Hematopoietic multipotent progenitor cell treated with erythropoietin and hydrocortisone succinate and interleukin-3 and kit ligand, for 8 days (in vitro differentiated cells): ENCODE results near the gene ALAS1.

ENCODE experiments used
- DNase-seq: peaks from one replicate; pipeline ENCODE4 v3.0.0-alpha.2; 2015

Gene ALAS1

DNA sequence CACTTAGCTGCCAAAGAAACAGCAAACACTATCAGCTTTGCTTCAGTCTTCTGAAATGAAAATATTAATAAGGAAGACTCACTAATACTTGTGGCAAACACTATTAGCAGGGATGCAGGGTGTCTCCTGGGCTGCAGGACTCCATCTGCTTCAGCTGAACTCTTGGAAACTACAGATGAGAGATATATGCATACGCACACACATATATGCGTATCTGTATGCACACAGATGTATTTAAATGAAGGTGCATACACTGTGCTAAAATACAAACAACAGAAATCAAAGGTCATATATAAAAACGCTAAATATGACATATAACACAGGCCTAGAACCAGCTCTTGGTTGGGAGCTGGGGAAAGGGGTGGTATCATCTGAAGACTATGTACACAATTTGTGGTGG lies 58.2 kb downstream of the ALAS1 start:
- no peak for DNase-seq

DNA sequence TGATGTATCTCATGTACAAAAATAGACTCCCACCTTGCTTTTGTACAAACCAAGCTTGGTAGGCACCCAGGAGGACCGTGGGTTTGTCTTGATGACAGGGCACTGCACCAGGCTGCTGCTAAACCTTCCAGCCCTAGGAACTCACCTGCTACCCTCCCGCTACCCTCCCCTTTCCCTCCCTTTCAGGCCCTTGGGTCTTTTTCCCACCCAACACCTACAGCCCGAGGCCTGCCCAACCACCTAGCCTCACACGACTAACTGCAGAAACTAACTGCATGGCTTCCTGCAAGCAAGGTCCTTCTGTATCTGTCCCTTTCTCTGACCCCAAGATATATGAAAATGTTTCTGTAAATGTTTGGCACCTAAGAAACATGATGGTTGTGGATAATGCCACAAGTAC lies 58.7 kb downstream of the ALAS1 start:
- no peak for DNase-seq

DNA sequence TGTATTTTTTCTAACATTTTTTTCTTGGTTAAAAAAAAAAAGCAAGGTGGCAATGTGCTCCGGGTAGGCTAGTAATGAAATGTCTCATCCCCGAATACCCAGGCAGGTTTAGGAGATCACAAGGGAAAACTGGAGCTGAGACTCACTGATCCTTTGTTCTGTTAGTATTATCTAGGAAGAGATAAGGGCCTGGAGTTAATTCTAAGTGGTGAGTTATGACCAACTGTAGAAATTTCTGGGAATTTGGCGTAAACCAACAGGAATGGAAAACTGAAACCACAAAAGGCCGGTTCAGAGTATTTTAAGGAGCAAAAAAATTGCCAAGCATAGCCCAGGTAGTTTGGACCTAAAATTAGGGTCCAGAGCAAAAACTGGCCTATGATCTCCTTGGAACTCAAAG lies 60.0 kb downstream of the ALAS1 start:
- DNase-seq: no peak

DNA sequence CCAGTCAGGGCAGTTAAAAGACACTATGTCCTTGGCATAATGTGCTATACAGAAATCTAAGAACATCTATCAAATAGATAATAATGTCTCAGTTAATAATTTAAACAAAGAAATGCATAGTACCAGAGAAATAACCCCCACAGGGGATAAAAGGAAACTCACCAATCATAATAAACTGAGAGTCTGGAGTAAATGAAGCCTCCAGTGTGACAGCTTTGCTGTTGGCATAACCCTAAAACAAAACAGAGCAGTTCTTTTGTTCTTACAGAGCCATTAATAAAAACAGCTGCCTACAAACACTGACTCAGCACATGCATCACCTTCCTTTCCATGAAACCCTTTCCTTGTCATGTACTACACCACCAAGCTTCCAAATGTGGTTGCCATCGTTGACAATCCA lies 61.1 kb downstream of the ALAS1 start:
- no peak for DNase-seq

DNA sequence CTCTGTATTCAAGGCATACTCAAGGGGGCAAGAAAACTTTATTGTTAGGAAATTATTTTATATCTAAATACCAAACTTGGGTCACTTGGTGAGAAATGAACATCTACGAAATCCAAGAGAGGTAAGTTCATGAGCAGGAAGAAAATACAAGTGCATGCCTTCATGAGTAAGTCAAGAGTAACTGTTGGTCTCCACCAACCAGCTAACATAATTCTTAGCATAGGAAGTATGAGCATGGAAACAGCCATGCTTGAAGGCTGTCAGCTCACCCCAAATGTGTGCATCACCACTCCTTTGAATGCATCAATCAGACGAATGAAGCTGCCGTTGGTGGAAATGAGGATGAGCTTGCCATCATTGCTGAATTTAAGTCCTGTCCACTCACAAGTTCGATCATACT lies 61.5 kb downstream of the ALAS1 start:
- DNase-seq: no peak

DNA sequence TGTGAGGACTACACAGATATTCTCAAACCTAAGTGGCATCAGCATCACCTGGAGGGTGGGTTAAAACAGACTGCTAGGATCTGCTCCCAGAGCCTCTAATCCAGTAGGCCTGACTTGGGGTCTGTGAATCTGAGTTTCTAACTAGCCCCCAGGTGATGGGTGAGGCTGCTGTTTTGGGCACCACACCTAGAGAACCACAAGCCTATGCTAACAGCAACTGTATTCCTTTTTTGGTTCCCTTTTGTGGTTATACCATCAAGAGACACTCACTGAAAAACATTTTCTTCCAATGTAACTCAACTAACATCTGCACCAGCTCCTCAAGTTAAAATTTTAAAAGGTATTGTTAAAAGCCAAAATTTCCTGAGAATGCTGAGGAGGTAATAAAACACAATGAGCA lies 64.5 kb downstream of the ALAS1 start:
- no peak for DNase-seq
